Heart left ventricle (tissue), 16 donors: ENCODE measurements around the gene ECPAS. TPM values are rescaled to one million over a fixed set of nuclear protein-coding genes. Genes with fewer than 3 reads are reported as not detected.

Experiments used
- ATAC-seq, 4 donors: fragments of 200-7000 bp; cut with Tn5 transposase; one replicate each; pipeline ENCODE4 v1.9.1; 2020 to 2022; ENCODE audit warnings: moderate library complexity in 4 of 4, mild to moderate bottlenecking in 3 of 4, moderate number of reproducible peaks in 1 of 4
- DNase-seq, 5 donors: peaks; one replicate each; pipeline ENCODE4 v3.0.0-alpha.2; 2020
- H3K27ac ChIP-seq, 12 donors: fragments of 200-600 bp; sonication (generic) in 4 of 12; one replicate each; pipeline versions ENCODE4 v1.5.0 to v1.8.0; 2016 to 2022; ENCODE audit warnings: mild to moderate bottlenecking in 2 of 12
- H3K27me3 ChIP-seq, 9 donors: fragments of 200-600 bp; sonication (generic) in 2 of 9; one replicate each; pipeline versions ENCODE4 v1.5.1 to v1.8.0; 2016 to 2022; ENCODE audit warnings: mild to moderate bottlenecking in 3 of 9
- H3K36me3 ChIP-seq, 9 donors: fragments of 200-600 bp; sonication (generic) in 2 of 9; one replicate each; pipeline versions ENCODE4 v1.5.0 to v1.8.0; 2018 to 2022; ENCODE audit warnings: mild to moderate bottlenecking in 2 of 9
- H3K4me1 ChIP-seq, 12 donors: fragments of 200-600 bp; sonication (generic) in 4 of 12; one replicate each; pipeline versions ENCODE4 v1.5.0 to v1.8.0; 2016 to 2022; ENCODE audit warnings: mild to moderate bottlenecking in 3 of 12
- H3K4me3 ChIP-seq, 12 donors: fragments of 200-600 bp; sonication (generic) in 4 of 12; one replicate each; pipeline versions ENCODE4 v1.5.0 to v1.8.0; 2017 to 2022; ENCODE audit warnings: mild to moderate bottlenecking in 9 of 12, moderate library complexity in 4 of 12
- H3K9me3 ChIP-seq, 12 donors: fragments of 200-600 bp; sonication (generic) in 4 of 12; one replicate each; pipeline versions ENCODE4 v1.5.0 to v1.8.0; 2016 to 2022; ENCODE audit warnings: mild to moderate bottlenecking in 1 of 12
- CTCF ChIP-seq, 12 donors: fragments of 200-600 bp; sonication (generic) in 4 of 12; IDR thresholded peaks; one replicate each; pipeline versions ENCODE4 v1.5.0 to v1.8.0; 2018 to 2022; ENCODE audit warnings: antibody characterized with exemption in 12 of 12, mild to moderate bottlenecking in 5 of 12
- POLR2A ChIP-seq, 2 donors: fragments of 450-650 bp; IDR thresholded peaks; one replicate each; pipeline ENCODE4 v1.6.1; 2017; ENCODE audit warnings: antibody characterized with exemption in 2 of 2, mild to moderate bottlenecking in 2 of 2, moderate library complexity in 2 of 2
- WGBS, 4 donors: extraction: QIAGEN DNeasy Blood & Tissue Kit in 2 of 4; methylation state at CpG; one replicate each; pipeline versions ENCODE4 v1.1.5 to v1.1.7; 2013 to 2018; 5-methylcytosine and 5-hydroxymethylcytosine counted together
- intact Hi-C, 10 donors: fragments of 100-400 bp; cut with DNase I; formaldehyde crosslinking; loops; one replicate each; pipeline versions ENCODE4 v1.11.1 to v1.14.2; 2022
- polyA plus RNA-seq, 2 donors: library from polyadenylated mRNA; stranded (reverse); fragments of 200-250 nt; gene quantifications; one replicate each; pipeline ENCODE4 v1.2.3, GENCODE V29; 2013
- total RNA-seq, 9 donors: library from RNA; depleted of rRNA in 2 of 9; stranded (reverse); fragments of >200 nt in 2 of 9; fragmentation: NEBNext Ultra II Directional in 3 of 9; extraction: Animal tissue kit (Norgen Biotek cat#: 25700) in 3 of 9; gene quantifications; one replicate each; pipeline versions ENCODE4 v1.1.0 to v1.2.4, GENCODE V29; 2016 to 2023
- donor health status: ischemic (EF 13 %, LVEDD 7.1; RV severe dilation, severe dysfunction).
- donor health status: healthy with polysubstance abuse.
- donor health status: DM: no; HTN: yes; CAD: no.
- donor health status: DM: no; HTN: no; CAD: no.
- donor health status: ischemic (EF 25% LVEDD 6.9; RV normal size, moderate dysfunction).
- donor health status: ischemic (EF 25% LVEDD 5.7; RV mildly dilated, moderate dysfunction).
- donor health status: healthy.
- donor health status: DM: yes; HTN: yes; CAD: no.
- donor health status: ischemic (EF 35%, LVEDD 5.7; RV mildly dilated, moderate dysfunction).
- donor health status: nonischemic (EF 11% LVEDD 7.7; RV severe dilation, severe dysfunction).
- donor health status: DM: yes; HTN: yes; CAD: no.
- donor health status: PGD.
- donor health status: ischemic (EF 29% LVEDD 5.4; RV normal size, mild dysfunction).
- donor health status: nonischemic (EF 23%, LVEDD 6.1; RV moderate dilation, normal function).

The ECPAS gene
- total and polyA plus RNA-seq, 11 donors = 28.9 to 116 (median 102) TPM

- Histone ChIP-seq H3K4me3 (no peak overlapping the region), H3K4me1 (peaks cover 0 to 14% (median 6%) of the 10 kb centered on the region in 12 donors), H3K27me3 (peaks cover 0 to 9% (median 0%) of the 10 kb centered on the region in 9 donors), H3K27ac (no peak overlapping the region), H3K9me3 (peaks cover 0 to 26% (median 7%) of the 10 kb centered on the region in 12 donors), H3K36me3 (peaks cover 4 to 73% (median 20%) of the 10 kb centered on the region in 9 donors)
- TF ChIP-seq POLR2A (IDR thresholded peaks at IDR 0.05) = no peak
- 21 to 46% (median 30%) methylated on average over 2 of the region's 2 CpGs for WGBS, 4 donors
- DNase-seq (no peak), ATAC-seq (no peak)
- intact Hi-C loops = loop anchor here in 1 of 10 donors (5.0 to 10.0 kb wide), 2 partner anchors 38 to 85 kb away; no protein-coding TSS in a partner anchor
Measured at GRCh38 chr9:111529787-111530186, 45.6 kb upstream of the ECPAS start.

GRCh38 chr9:111527347-111527746 lies 43.2 kb upstream of the ECPAS start:
- Histone ChIP-seq H3K27me3 (peaks cover 0 to 9% (median 0%) of the 10 kb centered on the region in 9 donors), H3K27ac (no peak overlapping the region), H3K4me3 (no peak overlapping the region), H3K36me3 (peaks cover 0 to 49% (median 4%) of the 10 kb centered on the region in 9 donors), H3K9me3 (peaks cover 0 to 2% (median 0%) of the 10 kb centered on the region in 12 donors), H3K4me1 (peaks cover 0 to 14% (median 6%) of the 10 kb centered on the region in 12 donors)
- intact Hi-C loops = loop anchor here in 1 of 10 donors (5.0 to 10.0 kb wide), 2 partner anchors 40 to 83 kb away; no protein-coding TSS in a partner anchor
- ATAC-seq (no peak), DNase-seq (no peak)
- WGBS, 4 donors = 91 to 97% (median 92%) methylated on average over 2 of the region's 2 CpGs
- TF ChIP-seq POLR2A (IDR thresholded peaks at IDR 0.05) (no peak), CTCF (IDR thresholded peaks at IDR 0.05) (no peak)

- WGBS, 4 donors = 0 to 1% (median 1%) methylated on average over 39 to 66 of the region's 66 CpGs
- ATAC-seq = peak; percentile 79 to 92 (median 87)
Measured at GRCh38 chr9:111525056-111525977, 41.1 kb upstream of the ECPAS start, which contains the start of gene ZNF483. TSS of gene ZNF483 (plus strand) at chr9:111525179. CDS start at chr9:111527396, 2,217 bp downstream.

GRCh38 chr9:111524731-111525055 lies 40.5 kb upstream of the ECPAS start:
- intact Hi-C loops = loop anchor here in 2 of 10 donors (2.0 to 10.0 kb wide), 4 partner anchors 40 to 80 kb away; partner anchors contain the start of gene ECPAS (in 1 of the 2)
- peak overlapping the region in 11 of 12 donors; percentile 73 to 98 (median 90) for H3K4me3 ChIP-seq
- H3K36me3 ChIP-seq = peaks cover 0 to 25% (median 4%) of the 10 kb centered on the region in 9 donors
- DNase-seq = no peak
- 25 to 40% (median 35%) methylated on average over 6 to 7 of the region's 7 CpGs for WGBS, 4 donors
- ATAC-seq = no peak
- H3K27ac ChIP-seq = peak overlapping the region in 2 of 12 donors; percentile 60 to 72
- TF ChIP-seq CTCF (IDR thresholded peaks at IDR 0.05) (no peak), POLR2A (IDR thresholded peaks at IDR 0.05) (no peak)
- no peaks in the 10 kb centered on the region for H3K9me3 ChIP-seq
- H3K4me1 ChIP-seq = peaks cover 0 to 14% (median 6%) of the 10 kb centered on the region in 12 donors
- H3K27me3 ChIP-seq = peaks cover 0 to 9% (median 0%) of the 10 kb centered on the region in 9 donors

More at GRCh38 chr9:111525056-111525977, 41.1 kb upstream of the ECPAS start, which contains the start of gene ZNF483:
- Histone ChIP-seq H3K4me3 (peak within 1 kb of the TSS; percentile 31 to 98 (median 87)), H3K27me3 (peaks cover 0 to 9% (median 0%) of the 10 kb centered on the region in 9 donors), H3K4me1 (peaks cover 0 to 14% (median 6%) of the 10 kb centered on the region in 12 donors), H3K27ac (peak within 1 kb of the TSS in 6 of 12 donors; percentile 6 to 72 (median 58)), H3K9me3 (no peaks in the 10 kb centered on the region), H3K36me3 (peaks cover 0 to 30% (median 4%) of the 10 kb centered on the region in 9 donors)
- intact Hi-C loops = loop anchor here in 2 of 10 donors (2.0 to 10.0 kb wide), 4 partner anchors 41 to 81 kb away; partner anchors contain the start of gene ECPAS (in 1 of the 2)
- TF ChIP-seq POLR2A (IDR thresholded peaks at IDR 0.05) = no peak
- TF ChIP-seq CTCF (IDR thresholded peaks at IDR 0.05) = no peak
- DNase-seq = peak; percentile 75 to 87 (median 76)
